ENCODE measurements around the gene C20orf96. TPM values are rescaled to one million over a fixed set of nuclear protein-coding genes. Genes with fewer than 3 reads are reported as not detected.

The C20orf96 gene
- total and polyA plus RNA-seq, 2 donors (not counting 3 experiments of a cell fraction or from before 2014, with no cell fraction given) = 17.0 to 17.2 TPM

DNA sequence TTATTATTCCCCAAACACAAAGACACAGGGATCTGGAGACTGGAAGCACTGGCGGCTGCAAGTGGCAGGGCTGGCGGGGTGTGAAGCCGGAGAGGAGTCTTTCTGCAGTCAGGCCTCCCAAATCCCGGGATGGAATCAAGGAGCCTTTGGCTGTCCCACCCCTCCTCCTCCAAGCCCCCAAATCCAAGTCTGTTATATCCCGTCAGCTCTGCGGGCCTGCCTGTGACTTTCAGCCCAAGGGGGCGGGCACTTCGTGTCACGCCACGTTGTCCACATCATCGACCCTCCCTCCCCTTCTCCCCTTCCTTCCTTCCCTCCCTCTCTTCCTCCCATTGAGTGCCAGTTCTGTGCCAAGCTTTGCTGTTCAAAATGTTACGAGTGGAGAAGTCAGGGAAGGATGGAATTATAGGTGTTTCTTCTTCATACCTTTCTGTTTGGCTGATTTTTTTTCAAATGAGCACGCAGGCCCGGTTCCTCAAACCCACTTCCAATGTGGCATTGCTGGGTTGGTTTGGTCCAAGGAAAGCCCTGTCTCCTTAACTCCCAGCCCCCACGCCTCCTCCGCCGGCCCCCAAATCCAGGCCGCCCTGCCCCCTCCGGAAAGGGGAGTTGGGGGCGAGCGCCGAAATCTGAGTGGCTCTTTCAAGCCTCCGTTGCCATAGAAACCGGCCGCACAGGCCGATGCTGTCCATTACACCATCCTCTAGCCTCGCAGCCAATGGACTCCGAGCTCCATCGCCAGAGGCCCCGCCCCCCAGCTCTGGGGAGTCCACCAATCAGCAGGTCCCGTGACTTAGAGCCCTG is 19.5 kb upstream of the C20orf96 start:
- POLR2A ChIA-PET = interaction anchor here (0.7 to 1.8 kb wide), 4 partner anchors 12 to 674 kb away, joined by 5 to 9 read pairs (median 7); partner anchors contain the start of gene SOX12
- intact Hi-C loops (cut with micrococcal nuclease) = loop anchor here (1.0 kb wide), 2 partner anchors 13 to 14 kb away; partner anchors contain the start of gene ZCCHC3
- TSS peak; percentile 92 for BruUV-seq (replicated peaks)

More for the DNA sequence above, 19.5 kb upstream of the C20orf96 start:
- no peaks in the 10 kb centered on the region for H3K9me1 ChIP-seq (replicated peaks; ENCODE audit: control insufficient read depth, extremely low read depth, insufficient read depth, low read length)
- CTCF ChIA-PET = interaction anchor here (0.6 to 2.0 kb wide), 7 partner anchors 11 to 122 kb away, joined by 3 to 18 read pairs (median 4); partner anchors contain the start of genes NRSN2 and SOX12
- peak overlapping the region; percentile 87 for H3K4me2 ChIP-seq (ENCODE audit: insufficient read depth, low read length)
- dilution Hi-C loops (cut with MboI; ENCODE audit: extremely low pct_ligation_motif_present, low sequenced_read_pairs) = no loop called here
- peak overlapping the region; percentile 71 for H2AFZ ChIP-seq (ENCODE audit: low read depth, low read length)
- no peaks in the 10 kb centered on the region for H3K79me2 ChIP-seq (ENCODE audit: control insufficient read depth, insufficient read depth, low read length)
- H4K20me1 ChIP-seq (replicated peaks; ENCODE audit: control insufficient read depth, extremely low read depth, insufficient read depth, low read length) = no peaks in the 10 kb centered on the region
- TF ChIP-seq POLR2A (IDR thresholded peaks at IDR 0.05; ENCODE audit: low read depth, low read length) = peak; percentile 86
- no peak for TF ChIP-seq EZH2 (IDR thresholded peaks at IDR 0.05; ENCODE audit: borderline replicate concordance, low read depth, low read length, severe bottlenecking)
- TF ChIP-seq, protein P1, sequence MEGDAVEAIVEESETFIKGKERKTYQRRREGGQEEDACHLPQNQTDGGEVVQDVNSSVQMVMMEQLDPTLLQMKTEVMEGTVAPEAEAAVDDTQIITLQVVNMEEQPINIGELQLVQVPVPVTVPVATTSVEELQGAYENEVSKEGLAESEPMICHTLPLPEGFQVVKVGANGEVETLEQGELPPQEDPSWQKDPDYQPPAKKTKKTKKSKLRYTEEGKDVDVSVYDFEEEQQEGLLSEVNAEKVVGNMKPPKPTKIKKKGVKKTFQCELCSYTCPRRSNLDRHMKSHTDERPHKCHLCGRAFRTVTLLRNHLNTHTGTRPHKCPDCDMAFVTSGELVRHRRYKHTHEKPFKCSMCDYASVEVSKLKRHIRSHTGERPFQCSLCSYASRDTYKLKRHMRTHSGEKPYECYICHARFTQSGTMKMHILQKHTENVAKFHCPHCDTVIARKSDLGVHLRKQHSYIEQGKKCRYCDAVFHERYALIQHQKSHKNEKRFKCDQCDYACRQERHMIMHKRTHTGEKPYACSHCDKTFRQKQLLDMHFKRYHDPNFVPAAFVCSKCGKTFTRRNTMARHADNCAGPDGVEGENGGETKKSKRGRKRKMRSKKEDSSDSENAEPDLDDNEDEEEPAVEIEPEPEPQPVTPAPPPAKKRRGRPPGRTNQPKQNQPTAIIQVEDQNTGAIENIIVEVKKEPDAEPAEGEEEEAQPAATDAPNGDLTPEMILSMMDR (IDR thresholded peaks at IDR 0.05; ENCODE audit: extremely low read depth in 1 of 2, insufficient read depth in 1 of 2, low read depth in 1 of 2, low read length in 2 of 2) = no peak
- no peak for TF ChIP-seq MYC (IDR thresholded peaks at IDR 0.05; ENCODE audit: low read depth, low read length)
- TF ChIP-seq JUN (IDR thresholded peaks at IDR 0.05; ENCODE audit: borderline replicate concordance, insufficient read depth, insufficient read length, low read depth) = no peak
- peak; percentile 14 for TF ChIP-seq FOS (IDR thresholded peaks at IDR 0.05; ENCODE audit: borderline replicate concordance, insufficient read depth, low read length)
- TF ChIP-seq MAX (IDR thresholded peaks at IDR 0.05; ENCODE audit: insufficient read depth, insufficient read length) = peak; percentile 8
- peak; percentile 71 for TF ChIP-seq POLR2AphosphoS5 (IDR thresholded peaks at IDR 0.05; ENCODE audit: insufficient read depth, low read depth, low read length)
- no peak for TF ChIP-seq GATA2 (IDR thresholded peaks at IDR 0.05; ENCODE audit: insufficient read depth, insufficient read length, low read depth, low read length)
- FAIRE-seq (peak; percentile 91), DNase-seq (ENCODE audit: low read depth, low spot score) (peak; percentile 99)
- H3K9ac ChIP-seq (replicated peaks; ENCODE audit: extremely low read depth, insufficient read depth, low read length) = peak overlapping the region; percentile 90
- H3K9me3 ChIP-seq (replicated peaks; ENCODE audit: control insufficient read depth, insufficient read depth, low read length) = no peaks in the 10 kb centered on the region
- no peaks in the 10 kb centered on the region for H3K36me3 ChIP-seq (ENCODE audit: control insufficient read depth in 2 of 2, extremely low read depth in 1 of 2, insufficient read depth in 2 of 2, low read length in 2 of 2)
- H3K4me1 ChIP-seq (ENCODE audit: control insufficient read depth, extremely low read depth, insufficient read depth, low read length) = peaks cover 31% of the 10 kb centered on the region
- H3K27ac ChIP-seq (ENCODE audit: insufficient read depth, low read depth, low read length) = peak overlapping the region; percentile 96
- H3K27me3 ChIP-seq (ENCODE audit: control insufficient read depth in 2 of 2, insufficient read depth in 2 of 2, low read length in 2 of 2) = no peaks in the 10 kb centered on the region
- peak overlapping the region; percentile 34 to 54 (median 41) for H3K4me3 ChIP-seq (replicated peaks in 1 of 3; ENCODE audit: insufficient read depth in 1 of 3, low read depth in 1 of 3, low read length in 3 of 3)
